ENCODE results near the gene ERAP2. TPM values are rescaled to one million over a fixed set of nuclear protein-coding genes. Genes with fewer than 3 reads are reported as not detected.

ERAP2 gene

DNA sequence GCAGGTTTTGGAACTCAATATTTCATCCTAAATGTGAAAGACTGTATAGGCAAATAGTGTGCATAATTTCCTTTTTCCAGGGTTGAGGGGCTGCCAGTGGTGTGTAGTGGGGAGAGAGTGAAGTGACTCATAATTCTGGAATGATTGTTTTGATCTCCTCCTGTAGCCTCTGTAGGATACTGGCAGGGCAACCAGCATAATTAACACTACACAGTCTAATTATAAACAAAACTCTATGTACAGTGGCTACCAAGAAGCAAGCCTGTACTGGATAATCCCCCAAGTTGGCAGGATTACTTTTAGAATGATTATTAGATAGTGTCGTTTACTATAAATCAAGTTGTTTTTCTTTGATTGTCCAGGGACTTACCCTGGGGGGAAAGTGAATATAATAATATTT lies 91.8 kb downstream of the ERAP2 start:
- H3K27me3 ChIP-seq (ENCODE audit: insufficient read depth, low read length, poor library complexity) = no peaks in the 10 kb centered on the region
- no peak overlapping the region for H3K4me3 ChIP-seq (ENCODE audit: low read length)

DNA sequence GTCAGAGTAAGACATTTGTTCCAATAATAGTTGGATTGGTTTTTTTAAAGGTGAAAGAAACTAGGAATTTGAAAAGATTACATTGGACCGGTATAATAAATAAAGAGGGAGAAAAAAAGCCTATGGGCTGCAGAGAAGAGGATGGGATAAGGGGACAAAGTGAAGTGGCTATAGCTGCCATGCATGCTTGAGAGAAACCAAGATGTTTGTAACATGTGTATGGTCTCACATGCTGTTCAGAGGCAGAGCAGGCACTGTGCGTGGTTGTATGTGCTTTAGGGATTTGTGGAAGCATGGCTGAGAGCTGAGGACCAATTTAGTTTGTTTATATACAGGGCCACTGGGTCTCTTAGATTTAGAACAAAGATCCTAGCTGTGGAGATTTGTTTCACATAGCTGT lies 92.3 kb downstream of the ERAP2 start:
- no peak for DNase-seq
- Histone ChIP-seq H3K4ac (ENCODE audit: low read depth, low read length) (no peak overlapping the region), H2BK5ac (ENCODE audit: low read length) (no peak overlapping the region), H3K56ac (ENCODE audit: low read length) (no peak overlapping the region), H3K4me3 (ENCODE audit: low read length) (no peak overlapping the region), H3K27ac (ENCODE audit: low read depth, low read length) (no peak overlapping the region), H3K4me1 (ENCODE audit: control insufficient read depth, low read depth, low read length) (no peaks in the 10 kb centered on the region), H4K8ac (ENCODE audit: low read depth, low read length) (no peak overlapping the region), H3K79me1 (ENCODE audit: low read length) (no peaks in the 10 kb centered on the region), H3K18ac (ENCODE audit: low read length) (no peak overlapping the region), H3K9ac (ENCODE audit: low read length) (no peak overlapping the region), H3K4me2 (ENCODE audit: low read length) (no peak overlapping the region), H2BK15ac (replicated peaks; ENCODE audit: low read depth) (no peak overlapping the region), H3K27me3 (ENCODE audit: insufficient read depth, low read length, poor library complexity) (no peaks in the 10 kb centered on the region), H2AK5ac (ENCODE audit: low read length) (no peak overlapping the region), H4K5ac (ENCODE audit: low read length) (no peak overlapping the region), H2BK120ac (ENCODE audit: low read depth, low read length) (no peak overlapping the region), H3K23ac (ENCODE audit: low read length) (no peak overlapping the region), H3K36me3 (ENCODE audit: control insufficient read depth, insufficient read depth, low read length) (no peaks in the 10 kb centered on the region), H3K79me2 (ENCODE audit: control insufficient read depth, insufficient read depth, low read length) (no peaks in the 10 kb centered on the region)
- WGBS (ENCODE audit: extremely low coverage, insufficient coverage, low lambda C conversion rate) = no CpG with 5 or more reads among the region's 2 CpGs

More for the DNA sequence above, 91.8 kb downstream of the ERAP2 start:
- Histone ChIP-seq H4K8ac (ENCODE audit: low read depth, low read length) (no peak overlapping the region), H2BK120ac (ENCODE audit: low read depth, low read length) (no peak overlapping the region), H2BK15ac (replicated peaks; ENCODE audit: low read depth) (no peak overlapping the region), H3K23ac (ENCODE audit: low read length) (no peak overlapping the region), H3K9ac (ENCODE audit: low read length) (no peak overlapping the region), H3K56ac (ENCODE audit: low read length) (no peak overlapping the region), H3K4me1 (ENCODE audit: control insufficient read depth, low read depth, low read length) (no peaks in the 10 kb centered on the region), H3K27ac (ENCODE audit: low read depth, low read length) (no peak overlapping the region), H3K79me2 (ENCODE audit: control insufficient read depth, insufficient read depth, low read length) (no peaks in the 10 kb centered on the region), H2BK5ac (ENCODE audit: low read length) (no peak overlapping the region), H3K4me2 (ENCODE audit: low read length) (no peak overlapping the region), H4K5ac (ENCODE audit: low read length) (no peak overlapping the region), H3K4ac (ENCODE audit: low read depth, low read length) (no peak overlapping the region), H2AK5ac (ENCODE audit: low read length) (no peak overlapping the region), H3K79me1 (ENCODE audit: low read length) (no peaks in the 10 kb centered on the region), H3K18ac (ENCODE audit: low read length) (no peak overlapping the region), H3K36me3 (ENCODE audit: control insufficient read depth, insufficient read depth, low read length) (no peaks in the 10 kb centered on the region)
- DNase-seq = no peak
- WGBS (ENCODE audit: extremely low coverage, insufficient coverage, low lambda C conversion rate) = no CpG with 5 or more reads among the region's 1 CpG

Small RNA genes within 50 kb of the gene (small RNA-seq; reads per million reads assigned to genes)
- not detected for gene RF00019 (ENCODE audit: insufficient read depth)

Measured in mesendoderm (in vitro differentiated cells).